Activated CD8-positive, alpha-beta T cell treated with anti-CD3 and anti-CD28 coated beads for 36 hours (primary cell): ENCODE measurements around the gene OR2H2. TPM values are rescaled to one million over a fixed set of nuclear protein-coding genes. Genes with fewer than 3 reads are reported as not detected.

ENCODE experiments used
- ATAC-seq: fragments of 200-7000 bp; cut with Tn5 transposase; one replicate; pipeline ENCODE4 v1.10.0; 2021; ENCODE audit warnings: mild to moderate bottlenecking, moderate library complexity
- CTCF ChIA-PET: fragments of 350-600 bp; sonication (Branson Sonifier 250); formaldehyde crosslinking; loops from one replicate; lab custom pipeline; 2021; ENCODE audit warnings: antibody characterized with exemption; lab: Charles Lee
- POLR2A ChIA-PET: fragments of 350-600 bp; sonication (Branson Sonifier 250); formaldehyde crosslinking; loops from one replicate; lab custom pipeline; 2021; ENCODE audit warnings: antibody characterized with exemption; lab: Charles Lee
- DNase-seq: peaks from one replicate; pipeline ENCODE4 v3.0.0-alpha.2; 2020
- H3K27ac Mint-ChIP-seq: one replicate; pipeline ENCODE4 v1.8.0; 2021; ENCODE audit warnings: mild to moderate bottlenecking, mixed read lengths
- H3K27me3 Mint-ChIP-seq: one replicate; pipeline ENCODE4 v1.8.0; 2021; ENCODE audit warnings: mixed read lengths
- H3K36me3 Mint-ChIP-seq: one replicate; pipeline ENCODE4 v1.8.0; 2021; ENCODE audit warnings: low read depth, mixed read lengths
- H3K4me1 Mint-ChIP-seq: one replicate; pipeline ENCODE4 v1.8.0; 2021; ENCODE audit warnings: low read depth, mixed read lengths
- H3K4me3 Mint-ChIP-seq: one replicate; pipeline ENCODE4 v1.8.0; 2021; ENCODE audit warnings: mild to moderate bottlenecking, moderate library complexity, mixed read lengths
- H3K9me3 Mint-ChIP-seq: one replicate; pipeline ENCODE4 v1.8.0; 2021; ENCODE audit warnings: mixed read lengths
- CTCF ChIP-seq: fragments of 200-600 bp; IDR thresholded peaks from one replicate; pipeline ENCODE4 v1.8.0; 2022; ENCODE audit warnings: antibody characterized with exemption, mild to moderate bottlenecking
- intact Hi-C: fragments of 100-400 bp; cut with micrococcal nuclease; formaldehyde crosslinking; loops from one replicate; pipeline ENCODE4 v1.10.0; 2022
- total RNA-seq, 2 experiments: library from RNA; stranded (reverse); gene quantifications; one replicate each; pipeline ENCODE4 v1.2.3, GENCODE V29; 2021

OR2H2 gene
- not detected for total RNA-seq

DNA sequence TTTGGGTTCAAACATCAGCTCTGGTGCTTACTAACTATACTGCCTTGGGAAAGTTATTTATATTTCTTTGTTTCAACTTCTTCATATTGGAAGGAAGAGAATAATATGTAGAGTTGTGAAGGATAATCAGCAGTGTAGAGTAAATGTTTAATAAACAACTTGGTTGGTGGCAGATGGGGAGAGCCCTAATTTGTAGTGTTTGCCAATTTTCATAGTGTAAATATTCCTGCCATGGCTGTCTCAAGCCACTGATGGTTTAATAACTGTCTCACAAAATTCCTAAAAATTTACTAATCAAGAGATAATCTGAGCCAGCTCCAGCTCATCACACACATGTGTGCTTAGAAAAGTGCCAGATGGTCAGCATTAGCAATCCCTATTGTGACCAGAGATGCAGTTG is at the start of gene OR2H2:
Gene OR2H2, plus strand, starts transcription at position 301 of the 400 bp plus-strand sequence. CDS start 2,824 bp downstream, outside the sequence.
- no peaks in the 10 kb centered on the region for H3K9me3 Mint-ChIP-seq
- no peak within 1 kb of the TSS for H3K27ac Mint-ChIP-seq

GRCh38 chr6:29537714-29538403 is 47.1 kb upstream of the OR2H2 start:
- Mint-ChIP-seq H3K4me1 (no peaks in the 10 kb centered on the region), H3K4me3 (no peak overlapping the region), H3K36me3 (no peaks in the 10 kb centered on the region), H3K27me3 (peaks cover 3% of the 10 kb centered on the region), H3K27ac (no peak overlapping the region), H3K9me3 (no peaks in the 10 kb centered on the region)
- no peak for TF ChIP-seq CTCF
- ATAC-seq (no peak), DNase-seq (no peak)
- ChIA-PET POLR2A (interaction anchor here (0.5 kb wide), 1 partner anchor 96 kb away, joined by 3 read pairs; no protein-coding TSS in a partner anchor), CTCF (no interaction called here)
- intact Hi-C loops: no loop called here

More for the DNA sequence above, at the start of gene OR2H2:
- no peaks in the 10 kb centered on the region for H3K4me1 Mint-ChIP-seq
- peaks cover 26% of the 10 kb centered on the region for H3K27me3 Mint-ChIP-seq
- DNase-seq: no peak
- H3K4me3 Mint-ChIP-seq: no peak within 1 kb of the TSS
- ATAC-seq: no peak
- TF ChIP-seq CTCF: no peak
- ChIA-PET CTCF (interaction anchor here (1.5 kb wide), 1 partner anchor 65 kb away, joined by 3 read pairs; no protein-coding TSS in a partner anchor), POLR2A (no interaction called here)
- intact Hi-C loops: no loop called here
- no peaks in the 10 kb centered on the region for H3K36me3 Mint-ChIP-seq

DNA sequence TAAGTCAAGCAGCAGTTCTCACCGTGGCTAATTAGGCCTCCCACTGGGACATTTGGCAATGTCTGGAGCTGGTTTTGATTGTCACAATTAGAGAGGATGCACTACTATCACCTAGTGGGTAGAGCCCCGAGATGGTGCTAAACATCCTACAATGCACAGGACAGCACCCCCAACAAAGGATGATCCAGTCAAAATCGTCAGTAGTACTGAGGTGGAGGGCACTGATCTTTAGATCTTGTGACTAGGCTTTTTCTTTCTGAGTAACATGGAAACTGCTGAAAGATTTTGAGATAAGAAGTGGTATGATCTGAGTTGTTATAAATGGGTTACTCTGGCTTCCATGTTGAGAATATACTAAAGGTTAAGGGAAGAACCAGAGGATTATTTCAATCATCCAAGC is 37.3 kb upstream of the OR2H2 start:
- Mint-ChIP-seq H3K36me3 (no peaks in the 10 kb centered on the region), H3K27ac (no peak overlapping the region), H3K4me3 (no peak overlapping the region), H3K27me3 (peaks cover 33% of the 10 kb centered on the region), H3K4me1 (peaks cover 3% of the 10 kb centered on the region), H3K9me3 (no peaks in the 10 kb centered on the region)
- no peak for TF ChIP-seq CTCF
- POLR2A ChIA-PET: no interaction called here
- ATAC-seq (peak; percentile 87), DNase-seq (peak; percentile 16)
- CTCF ChIA-PET: no interaction called here
- intact Hi-C loops: no loop called here

- POLR2A ChIA-PET: interaction anchor here (0.6 kb wide), 1 partner anchor 221 kb away, joined by 3 read pairs; no protein-coding TSS in a partner anchor
- Mint-ChIP-seq H3K4me1 (peaks cover 15% of the 10 kb centered on the region), H3K36me3 (no peaks in the 10 kb centered on the region), H3K4me3 (peak overlapping the region; percentile 42), H3K27me3 (peaks cover 53% of the 10 kb centered on the region), H3K9me3 (no peaks in the 10 kb centered on the region), H3K27ac (peak overlapping the region; percentile 21)
- DNase-seq: peak; percentile 26
- intact Hi-C loops: no loop called here
- CTCF ChIA-PET: interaction anchor here (1.0 kb wide), 2 partner anchors 97 to 101 kb away, joined by 3 read pairs; no protein-coding TSS in a partner anchor
- TF ChIP-seq CTCF: no peak
- peak; percentile 84 for ATAC-seq
Measured at GRCh38 chr6:29552512-29553051, 32.3 kb upstream of the OR2H2 start.
